Measurements from ENCODE around the gene LMOD1. TPM values are rescaled to one million over a fixed set of nuclear protein-coding genes. Genes with fewer than 3 reads are reported as not detected.
A peak's percentile ranks its signal among the peaks of the same experiment; 100 is the strongest.

The LMOD1 gene
- total and polyA plus RNA-seq, 12 donors: 1.3 to 171 (median 76.1) TPM

GRCh38 chr1:201907621-201908020, 38.7 kb downstream of the LMOD1 start:
- H3K27me3 ChIP-seq: no peaks in the 10 kb centered on the region
- H3K4me3 ChIP-seq: no peak overlapping the region
- no peaks in the 10 kb centered on the region for H3K36me3 ChIP-seq (replicated peaks in 1 of 2)
- H3K9me3 ChIP-seq (replicated peaks in 1 of 3): no peaks in the 10 kb centered on the region
- TF ChIP-seq POLR2A (IDR thresholded peaks at IDR 0.05) (no peak), CTCF (IDR thresholded peaks at IDR 0.05) (no peak)
- H3K27ac ChIP-seq: peak overlapping the region in 2 of 5 donors; percentile 78 to 83
- intact Hi-C loops (cut with DNase I): no loop called here
- no peak for DNase-seq
- WGBS, 4 donors: 90 to 100% (median 97%) methylated on average over 1 to 6 of the region's 6 CpGs
- H3K4me1 ChIP-seq (replicated peaks in 1 of 2): peaks cover 16 to 39% of the 10 kb centered on the region in 2 donors

- intact Hi-C loops (cut with DNase I): no loop called here
- no peak for TF ChIP-seq POLR2A (IDR thresholded peaks at IDR 0.05)
- no peak for TF ChIP-seq CTCF (IDR thresholded peaks at IDR 0.05)
- H3K9me3 ChIP-seq (replicated peaks in 1 of 3): no peaks in the 10 kb centered on the region
- peaks cover 16 to 45% of the 10 kb centered on the region in 2 donors for H3K4me1 ChIP-seq (replicated peaks in 1 of 2)
- peak overlapping the region in 3 of 5 donors; percentile 23 to 83 (median 78) for H3K27ac ChIP-seq
- no peaks in the 10 kb centered on the region for H3K36me3 ChIP-seq (replicated peaks in 1 of 2)
- no peak for DNase-seq
- WGBS, 4 donors: 86 to 94% (median 91%) methylated on average over 2 to 3 of the region's 3 CpGs
- no peak overlapping the region for H3K4me3 ChIP-seq
- H3K27me3 ChIP-seq: no peaks in the 10 kb centered on the region
These were observed 40.0 kb downstream of the LMOD1 start for GRCh38 chr1:201906336-201906735.

- H3K27ac ChIP-seq: peak overlapping the region in 4 of 5 donors; percentile 19 to 83 (median 70)
- no peaks in the 10 kb centered on the region for H3K36me3 ChIP-seq (replicated peaks in 1 of 2)
- H3K4me3 ChIP-seq: no peak overlapping the region
- H3K27me3 ChIP-seq: no peaks in the 10 kb centered on the region
- peaks cover 16 to 53% of the 10 kb centered on the region in 2 donors for H3K4me1 ChIP-seq (replicated peaks in 1 of 2)
- TF ChIP-seq CTCF (IDR thresholded peaks at IDR 0.05) (no peak), POLR2A (IDR thresholded peaks at IDR 0.05) (no peak)
- intact Hi-C loops (cut with DNase I): no loop called here
- no peaks in the 10 kb centered on the region for H3K9me3 ChIP-seq (replicated peaks in 1 of 3)
- 20 to 37% (median 33%) methylated on average over 3 to 6 of the region's 6 CpGs for WGBS, 4 donors
- DNase-seq: no peak
These were observed 41.0 kb downstream of the LMOD1 start for GRCh38 chr1:201905234-201905890.

- intact Hi-C loops (cut with DNase I): no loop called here
- Histone ChIP-seq H3K9me3 (replicated peaks in 1 of 3) (no peaks in the 10 kb centered on the region), H3K27me3 (no peaks in the 10 kb centered on the region), H3K27ac (peak overlapping the region in 4 of 5 donors; percentile 19 to 83 (median 70)), H3K4me3 (no peak overlapping the region), H3K4me1 (replicated peaks in 1 of 2) (peaks cover 16 to 54% of the 10 kb centered on the region in 2 donors), H3K36me3 (replicated peaks in 1 of 2) (peaks cover 0 to 4% of the 10 kb centered on the region in 2 donors)
- WGBS, 4 donors: 29 to 42% (median 38%) methylated on average over 6 of the region's 6 CpGs
- DNase-seq: peak in 1 of 7 donors; percentile 42
- TF ChIP-seq CTCF (IDR thresholded peaks at IDR 0.05) (no peak), POLR2A (IDR thresholded peaks at IDR 0.05) (no peak)
These were observed 41.8 kb downstream of the LMOD1 start for GRCh38 chr1:201904579-201904978.

Data from adrenal gland (tissue), 12 donors.